ENCODE results near the gene TRIO.

The TRIO gene

GRCh38 chr5:14523243-14524034 lies 380.3 kb downstream of the TRIO start:
- no peaks in the 10 kb centered on the region for H3K9me2 ChIP-seq (replicated peaks; ENCODE audit: control insufficient read depth, low read length)
- H4K20me1 ChIP-seq (ENCODE audit: control insufficient read depth, insufficient read depth, low read depth, low read length), result no peaks in the 10 kb centered on the region
- H3K9me3 ChIP-seq (ENCODE audit: control insufficient read depth, insufficient read depth, low read length), result no peaks in the 10 kb centered on the region
- H3K27me3 ChIP-seq (ENCODE audit: control insufficient read depth, low read length), result no peaks in the 10 kb centered on the region
- no peak overlapping the region for H3K27ac ChIP-seq (ENCODE audit: low read depth, low read length)
- no peak for TF ChIP-seq CTCF (IDR thresholded peaks at IDR 0.05; ENCODE audit: low read depth, low read length, poor library complexity, severe bottlenecking)
- no peak for TF ChIP-seq EZH2phosphoT487 (IDR thresholded peaks at IDR 0.05; ENCODE audit: borderline replicate concordance, low read length)
- no peaks in the 10 kb centered on the region for H3F3A ChIP-seq (ENCODE audit: control insufficient read depth, insufficient read depth)
- H3K4me1 ChIP-seq (ENCODE audit: control insufficient read depth, low read length), result peaks cover 19% of the 10 kb centered on the region
- H3K4me2 ChIP-seq (ENCODE audit: low read length), result no peak overlapping the region
- no peaks in the 10 kb centered on the region for H3K79me2 ChIP-seq (ENCODE audit: control insufficient read depth, low read length)
- H3K4me3 ChIP-seq (ENCODE audit: low read length), result no peak overlapping the region
- H3K36me3 ChIP-seq (ENCODE audit: control insufficient read depth, low read length), result no peaks in the 10 kb centered on the region

GRCh38 chr5:14525397-14525796 lies 382.3 kb downstream of the TRIO start:
- Histone ChIP-seq H3K27ac (ENCODE audit: low read depth, low read length) (no peak overlapping the region), H4K20me1 (ENCODE audit: control insufficient read depth, insufficient read depth, low read depth, low read length) (no peaks in the 10 kb centered on the region), H3K9me2 (replicated peaks; ENCODE audit: control insufficient read depth, low read length) (no peaks in the 10 kb centered on the region), H3K4me3 (ENCODE audit: low read length) (no peak overlapping the region), H3F3A (ENCODE audit: control insufficient read depth, insufficient read depth) (no peaks in the 10 kb centered on the region), H3K36me3 (ENCODE audit: control insufficient read depth, low read length) (no peaks in the 10 kb centered on the region), H3K27me3 (ENCODE audit: control insufficient read depth, low read length) (no peaks in the 10 kb centered on the region), H3K9me3 (ENCODE audit: control insufficient read depth, insufficient read depth, low read length) (no peaks in the 10 kb centered on the region), H3K4me2 (ENCODE audit: low read length) (no peak overlapping the region), H3K79me2 (ENCODE audit: control insufficient read depth, low read length) (no peaks in the 10 kb centered on the region), H3K4me1 (ENCODE audit: control insufficient read depth, low read length) (peaks cover 14% of the 10 kb centered on the region)
- TF ChIP-seq EZH2phosphoT487 (IDR thresholded peaks at IDR 0.05; ENCODE audit: borderline replicate concordance, low read length) (no peak), CTCF (IDR thresholded peaks at IDR 0.05; ENCODE audit: low read depth, low read length, poor library complexity, severe bottlenecking) (no peak)

GRCh38 chr5:14526493-14526892 lies 383.4 kb downstream of the TRIO start:
- H3K4me3 ChIP-seq (ENCODE audit: low read length), result no peak overlapping the region
- H4K20me1 ChIP-seq (ENCODE audit: control insufficient read depth, insufficient read depth, low read depth, low read length), result no peaks in the 10 kb centered on the region
- H3K4me2 ChIP-seq (ENCODE audit: low read length), result no peak overlapping the region
- H3K9me2 ChIP-seq (replicated peaks; ENCODE audit: control insufficient read depth, low read length), result no peaks in the 10 kb centered on the region
- no peak overlapping the region for H3K27ac ChIP-seq (ENCODE audit: low read depth, low read length)
- no peaks in the 10 kb centered on the region for H3K9me3 ChIP-seq (ENCODE audit: control insufficient read depth, insufficient read depth, low read length)
- peaks cover 4% of the 10 kb centered on the region for H3K4me1 ChIP-seq (ENCODE audit: control insufficient read depth, low read length)
- no peaks in the 10 kb centered on the region for H3K36me3 ChIP-seq (ENCODE audit: control insufficient read depth, low read length)
- no peaks in the 10 kb centered on the region for H3K79me2 ChIP-seq (ENCODE audit: control insufficient read depth, low read length)
- H3F3A ChIP-seq (ENCODE audit: control insufficient read depth, insufficient read depth), result no peaks in the 10 kb centered on the region
- no peaks in the 10 kb centered on the region for H3K27me3 ChIP-seq (ENCODE audit: control insufficient read depth, low read length)
- TF ChIP-seq CTCF (IDR thresholded peaks at IDR 0.05; ENCODE audit: low read depth, low read length, poor library complexity, severe bottlenecking) (no peak), EZH2phosphoT487 (IDR thresholded peaks at IDR 0.05; ENCODE audit: borderline replicate concordance, low read length) (no peak)
